ENCODE results near the gene PODXL. TPM values are rescaled to one million over a fixed set of nuclear protein-coding genes. Genes with fewer than 3 reads are reported as not detected.
"Not testable (repeated sequence)": the region's sequence is repeated elsewhere in the genome, so short reads cannot be mapped to it uniquely, and the experiment has no call there.

PODXL gene
- total and polyA plus RNA-seq, 8 donors, result 23.0 to 71.5 (median 35.9) TPM

DNA sequence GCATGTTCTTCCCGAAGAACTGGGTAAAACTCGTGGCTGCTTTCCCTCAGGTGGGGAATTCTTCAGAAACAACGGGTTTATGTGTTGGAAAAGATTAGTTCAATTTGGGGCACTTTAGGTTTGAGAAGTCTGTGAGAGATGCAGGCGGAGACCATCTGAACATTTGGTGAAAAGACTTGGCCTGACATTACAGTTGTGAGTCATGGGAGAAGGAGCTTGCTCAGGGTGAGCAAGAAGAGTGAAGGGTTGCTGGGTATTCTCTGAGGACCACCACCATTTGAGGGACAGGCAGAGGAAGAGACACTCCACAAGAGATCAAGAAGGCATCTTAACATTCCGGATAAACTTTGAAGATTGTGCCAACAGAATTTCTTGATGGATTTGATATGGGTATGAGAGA is 88.6 kb downstream of the PODXL start:
- FAIRE-seq (no peak), ATAC-seq (no peak), DNase-seq (no peak)
- H3K4me1 ChIP-seq, result peaks cover 0 to 3% (median 0%) of the 10 kb centered on the region in 3 donors
- H3K27me3 ChIP-seq, result no peaks in the 10 kb centered on the region
- 94 to 98% methylated on average over 5 of the region's 5 CpGs for WGBS, 2 donors
- peaks cover 0 to 34% (median 4%) of the 10 kb centered on the region in 3 donors for H3K36me3 ChIP-seq
- TF ChIP-seq, protein P1, sequence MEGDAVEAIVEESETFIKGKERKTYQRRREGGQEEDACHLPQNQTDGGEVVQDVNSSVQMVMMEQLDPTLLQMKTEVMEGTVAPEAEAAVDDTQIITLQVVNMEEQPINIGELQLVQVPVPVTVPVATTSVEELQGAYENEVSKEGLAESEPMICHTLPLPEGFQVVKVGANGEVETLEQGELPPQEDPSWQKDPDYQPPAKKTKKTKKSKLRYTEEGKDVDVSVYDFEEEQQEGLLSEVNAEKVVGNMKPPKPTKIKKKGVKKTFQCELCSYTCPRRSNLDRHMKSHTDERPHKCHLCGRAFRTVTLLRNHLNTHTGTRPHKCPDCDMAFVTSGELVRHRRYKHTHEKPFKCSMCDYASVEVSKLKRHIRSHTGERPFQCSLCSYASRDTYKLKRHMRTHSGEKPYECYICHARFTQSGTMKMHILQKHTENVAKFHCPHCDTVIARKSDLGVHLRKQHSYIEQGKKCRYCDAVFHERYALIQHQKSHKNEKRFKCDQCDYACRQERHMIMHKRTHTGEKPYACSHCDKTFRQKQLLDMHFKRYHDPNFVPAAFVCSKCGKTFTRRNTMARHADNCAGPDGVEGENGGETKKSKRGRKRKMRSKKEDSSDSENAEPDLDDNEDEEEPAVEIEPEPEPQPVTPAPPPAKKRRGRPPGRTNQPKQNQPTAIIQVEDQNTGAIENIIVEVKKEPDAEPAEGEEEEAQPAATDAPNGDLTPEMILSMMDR (IDR thresholded peaks at IDR 0.05), result no peak
- no peak overlapping the region for H3K27ac ChIP-seq
- intact Hi-C loops (cut with DNase I), result no loop called here
- H3K4me3 ChIP-seq, result no peak overlapping the region
- no peaks in the 10 kb centered on the region for H3K9me3 ChIP-seq

DNA sequence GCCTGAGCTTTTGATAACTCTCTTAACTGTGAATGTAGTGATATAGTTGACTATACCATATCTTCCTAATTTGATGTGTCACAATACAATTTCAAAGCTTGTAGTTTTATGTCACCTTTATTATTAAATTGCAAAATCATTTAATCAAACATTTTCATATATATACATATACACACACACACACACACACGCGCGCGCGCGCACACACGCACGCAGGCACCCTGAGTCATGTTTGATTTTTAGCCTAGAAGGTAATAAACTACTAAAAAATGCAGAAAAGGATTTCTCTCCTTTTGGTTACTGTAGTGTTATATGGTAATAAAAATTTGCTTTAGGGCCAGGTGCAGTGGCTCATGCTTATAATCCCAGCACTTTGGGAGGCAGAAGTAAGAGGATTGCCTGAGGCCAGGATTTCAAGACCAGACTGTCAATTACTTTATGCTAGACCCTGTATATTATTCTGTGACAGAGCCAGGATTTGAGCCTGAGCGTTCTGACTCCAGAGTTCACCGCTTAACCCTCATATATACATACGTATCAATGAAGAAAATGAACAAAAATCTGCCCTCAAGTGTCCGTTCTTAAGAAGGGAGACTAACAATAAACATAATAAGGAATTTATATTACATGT is 89.6 kb downstream of the PODXL start:
- H3K36me3 ChIP-seq, result peaks cover 0 to 34% (median 4%) of the 10 kb centered on the region in 3 donors
- FAIRE-seq, result no peak
- TF ChIP-seq, protein P1 (IDR thresholded peaks at IDR 0.05), result no peak

DNA sequence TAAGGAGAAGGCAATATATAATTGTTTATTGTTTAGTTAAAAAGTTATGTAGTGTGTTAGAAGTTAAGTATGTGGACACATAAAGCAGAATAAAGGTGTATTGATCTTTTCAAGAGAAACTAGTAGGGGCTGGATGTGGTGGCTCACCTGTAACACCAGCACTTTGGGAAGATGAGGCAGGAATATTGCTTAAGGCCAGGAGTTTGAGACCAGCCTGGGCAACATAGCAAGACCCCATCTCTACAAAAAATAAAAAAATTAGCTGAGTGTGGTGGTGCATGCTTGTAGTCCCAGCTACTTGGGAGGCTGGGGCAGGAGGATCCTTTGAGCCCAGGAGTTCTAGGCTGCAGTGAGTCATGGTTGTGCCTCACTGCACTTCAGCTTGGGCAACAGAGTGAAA is 93.7 kb downstream of the PODXL start:
- ATAC-seq; H3K4me3 ChIP-seq; intact Hi-C loops (cut with DNase I); DNase-seq; H3K27ac ChIP-seq; H3K27me3 ChIP-seq; H3K4me1 ChIP-seq; FAIRE-seq; H3K9me3 ChIP-seq: not testable (repeated sequence)
- H3K36me3 ChIP-seq, result peaks cover 0 to 28% (median 4%) of the 10 kb centered on the region in 3 donors

More for the DNA sequence above, 89.6 kb downstream of the PODXL start:
- 89% methylated on average over 12 of the region's 12 CpGs for WGBS, 2 donors
- no peaks in the 10 kb centered on the region for H3K4me1 ChIP-seq
- DNase-seq (no peak), ATAC-seq (no peak)
- no peak overlapping the region for H3K27ac ChIP-seq
- no peaks in the 10 kb centered on the region for H3K9me3 ChIP-seq
- H3K27me3 ChIP-seq, result no peaks in the 10 kb centered on the region
- H3K4me3 ChIP-seq, result no peak overlapping the region
- intact Hi-C loops (cut with DNase I), result no loop called here

DNA sequence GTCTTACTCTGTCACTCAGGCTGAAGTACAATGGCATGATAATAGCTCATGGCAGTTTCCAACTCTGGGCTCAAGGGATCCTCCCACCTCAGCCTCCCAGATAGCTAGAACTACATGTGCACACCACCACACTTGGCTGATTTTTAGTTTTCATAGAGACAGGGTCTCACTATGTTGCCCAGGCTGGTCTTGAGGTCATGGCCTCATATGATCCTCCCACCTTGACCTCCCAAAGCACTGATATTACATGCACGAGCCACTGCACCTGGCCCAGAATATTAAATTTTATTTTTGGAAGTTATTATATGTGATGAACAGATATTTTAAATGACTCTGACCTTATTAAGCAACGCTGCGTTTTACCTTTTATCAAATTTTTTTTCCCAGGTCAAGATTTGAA is 94.4 kb downstream of the PODXL start:
- ATAC-seq (no peak), FAIRE-seq (no peak)

DNA sequence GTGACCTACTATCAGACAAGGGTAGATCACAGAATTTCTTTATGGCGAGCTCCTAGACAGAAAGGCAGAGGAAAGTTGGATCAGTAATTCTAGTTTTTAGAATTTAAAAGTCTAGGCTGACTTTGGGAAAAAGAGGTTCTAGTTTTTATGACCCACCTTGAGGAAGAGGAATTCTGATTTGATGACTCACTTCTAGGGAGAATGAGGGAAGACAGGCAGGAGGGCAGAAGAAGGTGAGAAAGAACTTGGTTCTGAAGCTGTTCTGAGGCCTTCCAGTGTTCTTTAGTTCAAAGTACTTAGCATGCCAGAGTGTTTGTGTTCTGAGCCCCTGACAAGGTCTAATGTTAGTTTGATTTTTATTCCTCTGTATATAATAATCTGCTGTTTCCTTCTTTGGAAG is 97.2 kb downstream of the PODXL start:
- ATAC-seq (no peak), DNase-seq (no peak), FAIRE-seq (no peak)
- Histone ChIP-seq H3K4me3 (no peak overlapping the region), H3K4me1 (peaks cover 0 to 17% (median 8%) of the 10 kb centered on the region in 3 donors), H3K27me3 (no peaks in the 10 kb centered on the region), H3K36me3 (peaks cover 0 to 12% (median 0%) of the 10 kb centered on the region in 3 donors), H3K9me3 (no peaks in the 10 kb centered on the region), H3K27ac (no peak overlapping the region)
- TF ChIP-seq, protein P1 (IDR thresholded peaks at IDR 0.05), result no peak
- WGBS, 2 donors, result 95 to 96% methylated on average over 1 of the region's 1 CpG
- intact Hi-C loops (cut with DNase I), result no loop called here

More for the DNA sequence above, 94.4 kb downstream of the PODXL start:
- no peaks in the 10 kb centered on the region for H3K27me3 ChIP-seq
- intact Hi-C loops (cut with DNase I), result no loop called here
- H3K27ac ChIP-seq, result no peak overlapping the region
- no peaks in the 10 kb centered on the region for H3K9me3 ChIP-seq
- H3K4me3 ChIP-seq, result no peak overlapping the region
- WGBS, 2 donors, result 94 to 98% methylated on average over 3 of the region's 3 CpGs
- DNase-seq, result no peak
- no peaks in the 10 kb centered on the region for H3K4me1 ChIP-seq
- peaks cover 0 to 28% (median 4%) of the 10 kb centered on the region in 3 donors for H3K36me3 ChIP-seq
- TF ChIP-seq, protein P1 (IDR thresholded peaks at IDR 0.05), result no peak
